C4-2B (cell line): ENCODE results near the gene ARCN1.

ENCODE experiments used
- ZFX ChIP-seq: fragments of 450-650 bp; IDR thresholded peaks from 2 replicates; pipeline ENCODE4 v1.6.1; 2017
- TF ChIP-seq, protein P1 (sequence below): fragments of 450-650 bp; conservative IDR thresholded peaks from 2 replicates; pipeline ENCODE4 v1.5.1; 2017; ENCODE audit warnings: mild to moderate bottlenecking

DNA sequence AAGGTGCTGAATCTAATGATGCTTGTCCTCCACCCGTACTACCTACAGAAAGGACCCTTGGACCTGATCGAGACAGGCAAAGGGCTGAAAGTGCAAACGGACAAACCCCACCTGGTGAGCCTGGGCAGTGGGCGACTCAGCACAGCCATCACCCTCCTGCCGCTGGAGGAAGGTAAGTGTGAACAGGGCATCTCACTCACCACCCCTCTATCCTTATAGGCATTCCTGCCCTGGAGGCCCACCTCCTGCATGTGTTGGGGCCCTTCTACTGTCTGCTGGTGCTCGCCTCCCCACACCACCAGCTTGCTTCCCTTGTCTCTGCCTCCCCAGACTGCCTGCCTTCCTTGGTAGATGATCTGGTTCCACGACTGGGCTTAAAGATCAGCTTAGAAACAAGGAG, 42.3 kb downstream of the ARCN1 start:
- TF ChIP-seq, protein P1, sequence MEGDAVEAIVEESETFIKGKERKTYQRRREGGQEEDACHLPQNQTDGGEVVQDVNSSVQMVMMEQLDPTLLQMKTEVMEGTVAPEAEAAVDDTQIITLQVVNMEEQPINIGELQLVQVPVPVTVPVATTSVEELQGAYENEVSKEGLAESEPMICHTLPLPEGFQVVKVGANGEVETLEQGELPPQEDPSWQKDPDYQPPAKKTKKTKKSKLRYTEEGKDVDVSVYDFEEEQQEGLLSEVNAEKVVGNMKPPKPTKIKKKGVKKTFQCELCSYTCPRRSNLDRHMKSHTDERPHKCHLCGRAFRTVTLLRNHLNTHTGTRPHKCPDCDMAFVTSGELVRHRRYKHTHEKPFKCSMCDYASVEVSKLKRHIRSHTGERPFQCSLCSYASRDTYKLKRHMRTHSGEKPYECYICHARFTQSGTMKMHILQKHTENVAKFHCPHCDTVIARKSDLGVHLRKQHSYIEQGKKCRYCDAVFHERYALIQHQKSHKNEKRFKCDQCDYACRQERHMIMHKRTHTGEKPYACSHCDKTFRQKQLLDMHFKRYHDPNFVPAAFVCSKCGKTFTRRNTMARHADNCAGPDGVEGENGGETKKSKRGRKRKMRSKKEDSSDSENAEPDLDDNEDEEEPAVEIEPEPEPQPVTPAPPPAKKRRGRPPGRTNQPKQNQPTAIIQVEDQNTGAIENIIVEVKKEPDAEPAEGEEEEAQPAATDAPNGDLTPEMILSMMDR = no peak
- no peak for TF ChIP-seq ZFX
